Panc1 (cell line): ENCODE measurements around the gene CGREF1. TPM values are rescaled to one million over a fixed set of nuclear protein-coding genes. Genes with fewer than 3 reads are reported as not detected.

Experiments used
- ATAC-seq: fragments of 200-7000 bp; cut with Tn5 transposase; 2 replicates; pipeline ENCODE4 v1.9.1; 2020; ENCODE audit warnings: mild to moderate bottlenecking, moderate library complexity
- BruUV-seq: library from RNA; stranded (reverse); fragments of 400-500 nt; replicated peaks from 2 replicates; lab custom pipeline; 2021; lab: Mats Ljungman, UMichigan
- CTCF ChIA-PET: fragments of 300-600 bp; sonication (Branson Sonifier 250); formaldehyde crosslinking; loops from one replicate; lab custom pipeline; 2022; ENCODE audit warnings: antibody characterized with exemption; lab: Charles Lee
- POLR2A ChIA-PET: fragments of 300-600 bp; sonication (Branson Sonifier 250); formaldehyde crosslinking; loops from one replicate; lab custom pipeline; 2022; ENCODE audit warnings: antibody characterized with exemption; lab: Charles Lee
- DNase-seq: peaks from one replicate; pipeline ENCODE4 v3.0.0-alpha.2; 2010; ENCODE audit warnings: low read depth, low spot score
- H3K27ac ChIP-seq: 2 replicates; pipeline ENCODE4 v1.5.1; 2011; ENCODE audit warnings: mild to moderate bottlenecking, low read length, inconsistent platforms
- H3K27me3 ChIP-seq: fragments of 200-500 bp; sonication (Bioruptor generic); 2 replicates; pipeline ENCODE4 v1.6.0; 2014; ENCODE audit warnings: low read length, inconsistent platforms; ENCODE audit not compliant: control insufficient read depth, insufficient read depth
- H3K36me3 ChIP-seq: fragments of 200-500 bp; sonication (Bioruptor generic); 2 replicates; pipeline ENCODE4 v1.5.1; 2014; ENCODE audit warnings: inconsistent platforms, mild to moderate bottlenecking, low read length, moderate library complexity; ENCODE audit not compliant: control insufficient read depth, insufficient read depth
- H3K4me1 ChIP-seq: 2 replicates; pipeline ENCODE4 v1.5.1; 2011; ENCODE audit warnings: inconsistent platforms, mild to moderate bottlenecking, low read length, moderate library complexity; ENCODE audit not compliant: control insufficient read depth, insufficient read depth
- H3K4me3 ChIP-seq, 2 experiments: 2 replicates each; pipeline ENCODE4 v1.5.1; 2011 to 2012; ENCODE audit warnings: low read depth in 2 of 2, low read length in 2 of 2, mild to moderate bottlenecking in 2 of 2, inconsistent platforms in 1 of 2, moderate library complexity in 1 of 2
- H3K9me3 ChIP-seq: fragments of 200-500 bp; sonication (Bioruptor generic); 2 replicates; pipeline ENCODE4 v1.5.1; 2014; ENCODE audit warnings: low read depth, mild to moderate bottlenecking, inconsistent platforms, low read length, moderate library complexity; ENCODE audit not compliant: control insufficient read depth, insufficient read depth
- POLR2AphosphoS5 ChIP-seq: IDR thresholded peaks from 2 replicates; pipeline ENCODE4 v1.6.1; 2012; ENCODE audit warnings: mild to moderate bottlenecking, low read depth, low read length, moderate library complexity
- SIN3A ChIP-seq: IDR thresholded peaks from 2 replicates; pipeline ENCODE4 v1.6.1; 2012; ENCODE audit warnings: low read depth, mild to moderate bottlenecking, low read length, moderate library complexity, borderline replicate concordance; ENCODE audit not compliant: insufficient read depth
- TCF7L2 ChIP-seq: IDR thresholded peaks from 2 replicates; pipeline ENCODE4 v1.6.1; 2011; ENCODE audit warnings: mild to moderate bottlenecking, low read depth, low read length, inconsistent platforms
- in situ Hi-C: cut with HindIII; loops from 2 replicates; pipeline ENCODE4 v1.10.0; 2016; ENCODE audit warnings: low sequenced_read_pairs, low pct_unique_long_range_greater_than_20kb
- intact Hi-C: fragments of 100-400 bp; cut with micrococcal nuclease; formaldehyde crosslinking; loops from one replicate; pipeline ENCODE4 v1.10.0; 2022; ENCODE audit not compliant: unreplicated experiment
- total RNA-seq: library from RNA; stranded (reverse); gene quantifications from one replicate; pipeline ENCODE4 v1.2.1, GENCODE V29; 2021; ENCODE audit not compliant: unreplicated experiment
- TF ChIP-seq, protein P1 (sequence below): fragments of 450-650 bp; IDR thresholded peaks from 2 replicates; pipeline ENCODE4 v1.5.1; 2017; ENCODE audit warnings: mild to moderate bottlenecking
- TF ChIP-seq, protein P2 (sequence below), 2 experiments: IDR thresholded peaks; 2 replicates each; pipeline ENCODE4 v1.6.1; 2011 to 2012; ENCODE audit warnings: low read depth in 2 of 2, control low read depth in 1 of 2, low read length in 1 of 2, mild to moderate bottlenecking in 1 of 2, moderate library complexity in 1 of 2; ENCODE audit not compliant: insufficient read depth in 1 of 2

The CGREF1 gene
- total RNA-seq, 1 experiment from 2014 or later = 10.1 TPM

- POLR2A ChIA-PET = interaction anchor here (1.0 kb wide), 1 partner anchor 185 kb away, joined by 3 read pairs; the partner anchor contains the start of gene TRIM54
- Histone ChIP-seq H3K9me3 (no peaks in the 10 kb centered on the region), H3K27ac (no peak overlapping the region), H3K4me1 (no peaks in the 10 kb centered on the region), H3K4me3 (no peak overlapping the region), H3K27me3 (no peaks in the 10 kb centered on the region), H3K36me3 (no peaks in the 10 kb centered on the region)
- no peak for DNase-seq
- ATAC-seq = no peak
- in situ Hi-C loops (no loop called here), intact Hi-C loops (loop anchor here (5.0 kb wide), 1 partner anchor 185 kb away; the partner anchor contains the start of gene TRIM54)
- BruUV-seq = no TSS peak
- TF ChIP-seq SIN3A = no peak
- TF ChIP-seq, protein P1, sequence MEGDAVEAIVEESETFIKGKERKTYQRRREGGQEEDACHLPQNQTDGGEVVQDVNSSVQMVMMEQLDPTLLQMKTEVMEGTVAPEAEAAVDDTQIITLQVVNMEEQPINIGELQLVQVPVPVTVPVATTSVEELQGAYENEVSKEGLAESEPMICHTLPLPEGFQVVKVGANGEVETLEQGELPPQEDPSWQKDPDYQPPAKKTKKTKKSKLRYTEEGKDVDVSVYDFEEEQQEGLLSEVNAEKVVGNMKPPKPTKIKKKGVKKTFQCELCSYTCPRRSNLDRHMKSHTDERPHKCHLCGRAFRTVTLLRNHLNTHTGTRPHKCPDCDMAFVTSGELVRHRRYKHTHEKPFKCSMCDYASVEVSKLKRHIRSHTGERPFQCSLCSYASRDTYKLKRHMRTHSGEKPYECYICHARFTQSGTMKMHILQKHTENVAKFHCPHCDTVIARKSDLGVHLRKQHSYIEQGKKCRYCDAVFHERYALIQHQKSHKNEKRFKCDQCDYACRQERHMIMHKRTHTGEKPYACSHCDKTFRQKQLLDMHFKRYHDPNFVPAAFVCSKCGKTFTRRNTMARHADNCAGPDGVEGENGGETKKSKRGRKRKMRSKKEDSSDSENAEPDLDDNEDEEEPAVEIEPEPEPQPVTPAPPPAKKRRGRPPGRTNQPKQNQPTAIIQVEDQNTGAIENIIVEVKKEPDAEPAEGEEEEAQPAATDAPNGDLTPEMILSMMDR = no peak
- no peak for TF ChIP-seq POLR2AphosphoS5
- TF ChIP-seq, protein P2, sequence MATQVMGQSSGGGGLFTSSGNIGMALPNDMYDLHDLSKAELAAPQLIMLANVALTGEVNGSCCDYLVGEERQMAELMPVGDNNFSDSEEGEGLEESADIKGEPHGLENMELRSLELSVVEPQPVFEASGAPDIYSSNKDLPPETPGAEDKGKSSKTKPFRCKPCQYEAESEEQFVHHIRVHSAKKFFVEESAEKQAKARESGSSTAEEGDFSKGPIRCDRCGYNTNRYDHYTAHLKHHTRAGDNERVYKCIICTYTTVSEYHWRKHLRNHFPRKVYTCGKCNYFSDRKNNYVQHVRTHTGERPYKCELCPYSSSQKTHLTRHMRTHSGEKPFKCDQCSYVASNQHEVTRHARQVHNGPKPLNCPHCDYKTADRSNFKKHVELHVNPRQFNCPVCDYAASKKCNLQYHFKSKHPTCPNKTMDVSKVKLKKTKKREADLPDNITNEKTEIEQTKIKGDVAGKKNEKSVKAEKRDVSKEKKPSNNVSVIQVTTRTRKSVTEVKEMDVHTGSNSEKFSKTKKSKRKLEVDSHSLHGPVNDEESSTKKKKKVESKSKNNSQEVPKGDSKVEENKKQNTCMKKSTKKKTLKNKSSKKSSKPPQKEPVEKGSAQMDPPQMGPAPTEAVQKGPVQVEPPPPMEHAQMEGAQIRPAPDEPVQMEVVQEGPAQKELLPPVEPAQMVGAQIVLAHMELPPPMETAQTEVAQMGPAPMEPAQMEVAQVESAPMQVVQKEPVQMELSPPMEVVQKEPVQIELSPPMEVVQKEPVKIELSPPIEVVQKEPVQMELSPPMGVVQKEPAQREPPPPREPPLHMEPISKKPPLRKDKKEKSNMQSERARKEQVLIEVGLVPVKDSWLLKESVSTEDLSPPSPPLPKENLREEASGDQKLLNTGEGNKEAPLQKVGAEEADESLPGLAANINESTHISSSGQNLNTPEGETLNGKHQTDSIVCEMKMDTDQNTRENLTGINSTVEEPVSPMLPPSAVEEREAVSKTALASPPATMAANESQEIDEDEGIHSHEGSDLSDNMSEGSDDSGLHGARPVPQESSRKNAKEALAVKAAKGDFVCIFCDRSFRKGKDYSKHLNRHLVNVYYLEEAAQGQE (IDR thresholded peaks at IDR 0.05; ENCODE audit: insufficient read depth in 1 of 2, low read depth in 2 of 2, low read length in 1 of 2) = no peak
- TF ChIP-seq TCF7L2 = no peak
- CTCF ChIA-PET = interaction anchor here (0.8 to 1.1 kb wide), 2 partner anchors 73 to 94 kb away, joined by 3 to 4 read pairs; no protein-coding TSS in a partner anchor
Observed at GRCh38 chr2:27097341-27097740, 21.6 kb downstream of the CGREF1 start.

DNA sequence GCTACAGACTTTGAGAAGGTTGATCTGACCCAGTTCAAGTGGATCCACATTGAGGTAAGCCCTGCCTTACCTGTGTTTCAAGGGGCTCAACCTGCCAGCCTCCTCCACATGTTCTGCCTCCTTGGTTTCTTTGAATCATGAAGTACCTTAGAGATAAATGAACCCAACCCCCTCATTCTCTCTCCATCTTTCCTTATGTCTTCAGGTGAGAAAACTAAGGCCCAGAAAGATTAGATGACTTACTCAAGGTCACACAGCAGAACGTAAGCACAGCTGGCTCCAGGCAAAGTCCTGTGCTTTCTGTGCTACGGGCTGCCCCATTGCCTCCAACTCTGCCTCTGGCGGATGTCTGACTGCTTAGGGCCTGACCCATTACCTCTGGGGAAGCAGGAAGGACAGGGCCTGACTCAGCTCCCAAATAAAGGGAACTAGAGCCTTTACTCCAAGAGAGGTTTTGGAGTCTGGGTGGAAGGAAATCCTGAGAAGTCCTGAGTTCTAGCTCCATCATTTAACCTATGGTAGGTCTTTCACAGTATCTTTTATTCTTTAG lies 22.1 kb downstream of the CGREF1 start:
- ChIA-PET CTCF (interaction anchor here (0.8 to 1.1 kb wide), 2 partner anchors 74 to 95 kb away, joined by 3 to 4 read pairs; no protein-coding TSS in a partner anchor), POLR2A (interaction anchor here (1.0 kb wide), 1 partner anchor 186 kb away, joined by 3 read pairs; the partner anchor contains the start of gene TRIM54)
- no peaks in the 10 kb centered on the region for H3K4me1 ChIP-seq
- ATAC-seq (no peak), DNase-seq (no peak)
- H3K36me3 ChIP-seq = no peaks in the 10 kb centered on the region
- H3K27ac ChIP-seq = no peak overlapping the region
- intact Hi-C loops (loop anchor here (5.0 kb wide), 1 partner anchor 185 kb away; the partner anchor contains the start of gene TRIM54), in situ Hi-C loops (no loop called here)
- H3K4me3 ChIP-seq = no peak overlapping the region
- H3K27me3 ChIP-seq = no peaks in the 10 kb centered on the region
- no peak for TF ChIP-seq TCF7L2
- TF ChIP-seq SIN3A = no peak
- TF ChIP-seq, protein P2 (IDR thresholded peaks at IDR 0.05; ENCODE audit: insufficient read depth in 1 of 2, low read depth in 2 of 2, low read length in 1 of 2) = no peak
- TF ChIP-seq, protein P1 = no peak
- TF ChIP-seq POLR2AphosphoS5 = no peak
- H3K9me3 ChIP-seq = no peaks in the 10 kb centered on the region
- BruUV-seq = no TSS peak
